BJ (cell line): ENCODE results near the gene INTS14. TPM values are rescaled to one million over a fixed set of nuclear protein-coding genes. Genes with fewer than 3 reads are reported as not detected.

ENCODE experiments used
- CTCF ChIA-PET: fragments of 350-600 bp; formaldehyde crosslinking; extraction: SDS; loops from one replicate; lab custom pipeline; 2021; ENCODE audit warnings: antibody characterized with exemption, inconsistent platforms; lab: Yijun Ruan, JAX
- POLR2A ChIA-PET: fragments of 300-600 bp; sonication (Branson Sonifier 250); formaldehyde crosslinking; extraction: SDS; loops from one replicate; lab custom pipeline; 2021; ENCODE audit warnings: antibody characterized with exemption; lab: Charles Lee
- DNase-seq: peaks from one replicate; pipeline ENCODE4 v3.0.0-alpha.2; 2011; ENCODE audit warnings: low read depth
- H3K27me3 ChIP-seq: 2 replicates; pipeline ENCODE4 v1.6.0; 2011; ENCODE audit warnings: low read length; ENCODE audit not compliant: control insufficient read depth, insufficient read depth
- H3K36me3 ChIP-seq: 2 replicates; pipeline ENCODE4 v1.5.1; 2011; ENCODE audit warnings: low read length; ENCODE audit not compliant: control insufficient read depth, insufficient read depth
- H3K4me3 ChIP-seq: 2 replicates; pipeline ENCODE4 v1.5.1; 2011; ENCODE audit warnings: low read depth, mild to moderate bottlenecking, control low read depth, low read length
- polyA plus RNA-seq: library from polyadenylated mRNA; depleted of rRNA; stranded (reverse); fragments of >200 nt; gene quantifications from 2 replicates; pipeline ENCODE4 v1.2.3, GENCODE V29; 2011
- TF ChIP-seq, protein P1 (sequence below): IDR thresholded peaks from 2 replicates; pipeline ENCODE4 v1.5.1; 2011; ENCODE audit warnings: low read depth, mild to moderate bottlenecking, control low read depth, inconsistent platforms, low read length, moderate library complexity; ENCODE audit not compliant: insufficient read depth

INTS14 gene
- polyA plus RNA-seq, 1 experiment = 37.3 TPM

DNA sequence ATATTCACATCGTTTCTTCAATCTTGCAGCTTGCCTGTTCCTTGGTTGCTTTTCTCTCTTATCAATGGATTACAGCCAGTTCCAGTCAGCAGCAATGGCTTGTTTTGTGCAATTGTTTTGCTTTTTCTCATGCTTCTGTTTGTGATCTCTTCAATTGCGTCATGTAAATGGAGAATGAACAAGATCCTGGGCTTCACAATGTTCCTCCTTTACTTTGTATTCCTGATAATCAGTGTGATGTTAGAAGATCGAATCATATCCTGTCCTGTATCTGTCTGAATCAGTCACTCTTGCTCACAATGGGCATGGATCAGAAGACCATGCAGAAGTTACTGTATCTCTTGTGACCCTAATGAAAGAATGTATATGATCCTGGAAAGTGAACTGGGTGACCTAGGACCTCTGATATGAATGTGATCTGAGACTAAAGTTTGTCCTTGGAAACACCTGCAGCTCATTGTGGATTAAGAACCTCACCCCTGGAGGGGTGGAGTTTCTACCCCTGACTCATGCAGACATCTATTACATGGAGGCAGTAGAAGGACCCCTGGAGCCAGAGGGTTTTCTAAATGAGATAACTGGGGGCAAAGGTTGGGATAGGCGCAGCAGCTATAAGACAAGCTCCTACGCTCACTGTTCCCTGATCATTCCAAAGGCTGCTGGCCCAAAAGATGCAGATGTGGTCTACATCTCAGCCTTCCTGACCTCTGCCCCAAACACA is 43.0 kb upstream of the INTS14 start:
- TF ChIP-seq, protein P1, sequence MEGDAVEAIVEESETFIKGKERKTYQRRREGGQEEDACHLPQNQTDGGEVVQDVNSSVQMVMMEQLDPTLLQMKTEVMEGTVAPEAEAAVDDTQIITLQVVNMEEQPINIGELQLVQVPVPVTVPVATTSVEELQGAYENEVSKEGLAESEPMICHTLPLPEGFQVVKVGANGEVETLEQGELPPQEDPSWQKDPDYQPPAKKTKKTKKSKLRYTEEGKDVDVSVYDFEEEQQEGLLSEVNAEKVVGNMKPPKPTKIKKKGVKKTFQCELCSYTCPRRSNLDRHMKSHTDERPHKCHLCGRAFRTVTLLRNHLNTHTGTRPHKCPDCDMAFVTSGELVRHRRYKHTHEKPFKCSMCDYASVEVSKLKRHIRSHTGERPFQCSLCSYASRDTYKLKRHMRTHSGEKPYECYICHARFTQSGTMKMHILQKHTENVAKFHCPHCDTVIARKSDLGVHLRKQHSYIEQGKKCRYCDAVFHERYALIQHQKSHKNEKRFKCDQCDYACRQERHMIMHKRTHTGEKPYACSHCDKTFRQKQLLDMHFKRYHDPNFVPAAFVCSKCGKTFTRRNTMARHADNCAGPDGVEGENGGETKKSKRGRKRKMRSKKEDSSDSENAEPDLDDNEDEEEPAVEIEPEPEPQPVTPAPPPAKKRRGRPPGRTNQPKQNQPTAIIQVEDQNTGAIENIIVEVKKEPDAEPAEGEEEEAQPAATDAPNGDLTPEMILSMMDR = no peak
- no peak overlapping the region for H3K4me3 ChIP-seq
- ChIA-PET CTCF (interaction anchor here (0.6 to 3.9 kb wide), 5 partner anchors 9 to 170 kb away, joined by 3 to 22 read pairs (median 3); no protein-coding TSS in a partner anchor), POLR2A (interaction anchor here (0.6 kb wide), 1 partner anchor 63 kb away, joined by 3 read pairs; no protein-coding TSS in a partner anchor)
- H3K27me3 ChIP-seq = no peaks in the 10 kb centered on the region
- 0 out of 2 replicates have a peak, but pooled peaks cover 3% of the 10 kb centered on the region for H3K36me3 ChIP-seq
- DNase-seq = no peak

DNA sequence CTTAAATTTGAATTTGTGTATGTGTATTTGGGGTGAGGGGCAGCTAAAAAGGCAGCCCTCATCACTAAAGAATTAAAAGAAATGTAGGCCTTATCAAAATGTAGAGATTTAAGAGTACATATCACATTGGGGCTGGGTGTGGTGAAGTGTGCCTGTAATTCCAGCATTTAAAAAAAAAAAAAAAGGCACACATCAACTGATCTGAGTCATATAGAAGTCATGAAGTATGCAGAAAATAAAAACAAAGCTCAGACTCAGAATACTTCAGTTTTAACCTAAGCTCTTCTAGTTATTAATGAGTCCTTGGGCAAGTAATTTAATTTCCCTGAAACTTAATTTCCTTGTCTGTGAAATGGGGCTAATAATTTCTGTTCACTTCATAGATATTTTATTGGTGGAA is 42.4 kb upstream of the INTS14 start:
- POLR2A ChIA-PET = interaction anchor here (0.6 kb wide), 1 partner anchor 64 kb away, joined by 3 read pairs; no protein-coding TSS in a partner anchor
- no peaks in the 10 kb centered on the region for H3K27me3 ChIP-seq
- H3K4me3 ChIP-seq = no peak overlapping the region
- H3K36me3 ChIP-seq = 0 out of 2 replicates have a peak, but pooled peaks cover 3% of the 10 kb centered on the region
- CTCF ChIA-PET = interaction anchor here (0.9 to 3.9 kb wide), 4 partner anchors 9 to 171 kb away, joined by 3 to 22 read pairs (median 3); no protein-coding TSS in a partner anchor
- DNase-seq = no peak
- TF ChIP-seq, protein P1 = no peak

DNA sequence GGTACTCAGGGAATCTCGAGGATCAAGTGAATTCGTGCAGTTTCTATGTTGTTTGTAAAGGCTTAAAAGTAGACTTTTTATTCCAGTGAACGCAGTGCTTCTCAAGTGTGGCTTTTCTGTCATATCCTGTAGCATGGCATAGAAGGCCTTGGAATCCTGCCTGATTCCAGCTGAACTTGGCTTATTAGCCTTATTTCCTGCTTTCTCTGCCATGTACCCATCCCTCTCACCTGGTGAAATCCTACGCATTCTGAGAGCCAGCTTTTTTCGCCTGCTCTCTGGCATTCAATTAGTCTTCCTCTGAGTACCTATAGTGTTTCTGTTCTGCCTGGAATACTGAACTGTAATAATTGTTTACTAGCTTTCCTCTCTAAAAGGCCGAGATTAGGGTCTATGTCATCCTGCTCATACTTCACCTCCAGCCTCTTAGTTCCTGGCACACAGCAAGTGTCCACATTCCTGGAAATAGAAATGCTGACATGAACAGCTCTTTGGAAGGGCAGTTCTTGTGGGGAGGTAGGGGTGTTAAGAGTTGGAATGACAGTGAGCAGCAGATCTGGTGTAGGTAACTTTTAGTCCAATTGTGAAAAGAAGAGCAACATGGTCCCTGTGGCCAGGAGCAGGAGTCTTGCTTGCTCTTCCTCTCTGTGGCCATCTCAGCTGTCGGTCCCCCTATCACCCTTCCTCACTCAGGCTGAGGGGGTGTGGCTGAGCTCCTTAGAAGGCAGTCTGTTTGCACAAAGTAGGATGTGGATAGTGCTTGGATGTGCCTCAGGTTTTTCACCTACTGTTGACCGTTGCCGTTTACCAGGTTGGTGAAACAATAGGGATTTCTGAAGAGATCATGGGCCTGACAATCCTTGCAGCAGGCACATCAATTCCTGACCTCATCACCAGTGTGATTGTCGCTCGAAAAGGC is 41.2 kb upstream of the INTS14 start:
- no peak for DNase-seq
- ChIA-PET CTCF (interaction anchor here (1.3 to 3.9 kb wide), 2 partner anchors 14 to 23 kb away, joined by 6 to 22 read pairs; no protein-coding TSS in a partner anchor), POLR2A (no interaction called here)
- Histone ChIP-seq H3K36me3 (0 out of 2 replicates have a peak, but pooled peaks cover 1% of the 10 kb centered on the region), H3K4me3 (no peak overlapping the region), H3K27me3 (no peaks in the 10 kb centered on the region)
- TF ChIP-seq, protein P1 = no peak

DNA sequence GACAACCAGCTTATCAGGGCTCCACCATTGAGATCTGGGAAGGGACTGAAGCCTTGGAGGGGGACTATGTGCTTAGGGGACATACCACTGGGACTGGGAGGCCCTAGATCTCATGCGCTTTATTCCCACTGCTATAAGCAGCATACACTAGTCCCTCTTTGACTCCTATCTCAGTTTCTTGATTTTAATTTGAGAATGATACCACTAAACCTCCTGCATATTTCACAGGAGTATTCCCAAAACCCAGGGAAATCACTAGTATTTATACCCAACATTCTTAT is 40.1 kb upstream of the INTS14 start:
- ChIA-PET CTCF (interaction anchor here (3.9 kb wide), 1 partner anchor 13 kb away, joined by 22 read pairs; no protein-coding TSS in a partner anchor), POLR2A (no interaction called here)
- no peaks in the 10 kb centered on the region for H3K27me3 ChIP-seq
- TF ChIP-seq, protein P1 = no peak
- H3K36me3 ChIP-seq = peaks cover 1% of the 10 kb centered on the region; the same call in 1 of the 2 replicates
- no peak overlapping the region for H3K4me3 ChIP-seq
- no peak for DNase-seq
